SH-SY5Y (cell line): ENCODE data around the gene FBN1.

Experiments used
- GATA2 ChIP-seq: IDR thresholded peaks from 2 replicates; pipeline ENCODE4 v1.6.1; 2011; ENCODE audit warnings: mild to moderate bottlenecking, low read depth, low read length
- GATA3 ChIP-seq: IDR thresholded peaks from 2 replicates; pipeline ENCODE4 v1.6.1; 2011; ENCODE audit warnings: low read depth, mild to moderate bottlenecking, low read length, moderate library complexity

DNA sequence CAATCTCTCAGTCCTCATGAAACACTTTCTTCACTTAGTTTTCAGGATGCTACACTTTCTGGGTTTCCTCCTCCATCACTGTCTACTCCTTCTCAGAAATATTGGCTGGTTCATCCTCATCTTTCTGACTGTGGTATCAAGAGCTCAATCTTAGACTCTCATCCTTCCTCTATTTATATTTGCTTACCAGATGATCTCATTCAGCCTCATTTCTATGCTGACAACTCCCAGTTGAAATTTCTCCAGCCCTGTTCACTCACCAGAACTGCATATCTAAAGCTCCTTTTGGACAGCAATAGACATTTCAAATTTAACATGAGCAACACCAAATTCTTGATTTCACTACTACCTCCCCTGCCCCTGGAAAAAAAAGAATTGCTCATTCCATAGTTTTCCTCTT is 48.0 kb upstream of the FBN1 start:
- no peak for TF ChIP-seq GATA2
- TF ChIP-seq GATA3 = no peak
